ENCODE data around the gene PLVAP. TPM values are rescaled to one million over a fixed set of nuclear protein-coding genes. Genes with fewer than 3 reads are reported as not detected.

PLVAP gene
- total RNA-seq, 4 donors from 2014 or later = 10.5 to 62.7 (median 18.7) TPM

- TF ChIP-seq, protein P1, sequence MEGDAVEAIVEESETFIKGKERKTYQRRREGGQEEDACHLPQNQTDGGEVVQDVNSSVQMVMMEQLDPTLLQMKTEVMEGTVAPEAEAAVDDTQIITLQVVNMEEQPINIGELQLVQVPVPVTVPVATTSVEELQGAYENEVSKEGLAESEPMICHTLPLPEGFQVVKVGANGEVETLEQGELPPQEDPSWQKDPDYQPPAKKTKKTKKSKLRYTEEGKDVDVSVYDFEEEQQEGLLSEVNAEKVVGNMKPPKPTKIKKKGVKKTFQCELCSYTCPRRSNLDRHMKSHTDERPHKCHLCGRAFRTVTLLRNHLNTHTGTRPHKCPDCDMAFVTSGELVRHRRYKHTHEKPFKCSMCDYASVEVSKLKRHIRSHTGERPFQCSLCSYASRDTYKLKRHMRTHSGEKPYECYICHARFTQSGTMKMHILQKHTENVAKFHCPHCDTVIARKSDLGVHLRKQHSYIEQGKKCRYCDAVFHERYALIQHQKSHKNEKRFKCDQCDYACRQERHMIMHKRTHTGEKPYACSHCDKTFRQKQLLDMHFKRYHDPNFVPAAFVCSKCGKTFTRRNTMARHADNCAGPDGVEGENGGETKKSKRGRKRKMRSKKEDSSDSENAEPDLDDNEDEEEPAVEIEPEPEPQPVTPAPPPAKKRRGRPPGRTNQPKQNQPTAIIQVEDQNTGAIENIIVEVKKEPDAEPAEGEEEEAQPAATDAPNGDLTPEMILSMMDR (IDR thresholded peaks at IDR 0.05) = no peak
- TF ChIP-seq POLR2A (IDR thresholded peaks at IDR 0.05) = no peak
- no peaks in the 10 kb centered on the region for H3K27me3 ChIP-seq
- peaks cover 0 to 47% (median 14%) of the 10 kb centered on the region in 4 donors for H3K4me1 ChIP-seq
- peak overlapping the region; percentile 78 to 94 (median 87) for H3K4me3 ChIP-seq
- peaks cover 0 to 27% (median 0%) of the 10 kb centered on the region in 3 donors for H3K36me3 ChIP-seq
- H3K9me3 ChIP-seq = no peaks in the 10 kb centered on the region
- no peak for DNase-seq
- H3K27ac ChIP-seq = peak overlapping the region; percentile 78 to 88 (median 80)
These were observed 67.1 kb downstream of the PLVAP start for GRCh38 chr19:17309965-17310461.

- H3K4me1 ChIP-seq = peaks cover 0 to 53% (median 15%) of the 10 kb centered on the region in 4 donors
- peak within 1 kb of the TSS; percentile 78 to 88 (median 80) for H3K27ac ChIP-seq
These were observed 67.8 kb downstream of the PLVAP start, which contains the start of gene DDA1 for GRCh38 chr19:17309198-17309964. Gene DDA1, plus strand, starts transcription at chr19:17309563. Its CDS starts 92 bp downstream, at chr19:17309655.

GRCh38 chr19:17307876-17308377, 69.2 kb downstream of the PLVAP start:
- H3K9me3 ChIP-seq = no peaks in the 10 kb centered on the region
- H3K27ac ChIP-seq = no peak overlapping the region
- H3K36me3 ChIP-seq = peaks cover 0 to 13% (median 0%) of the 10 kb centered on the region in 3 donors
- H3K27me3 ChIP-seq = no peaks in the 10 kb centered on the region
- peaks cover 0 to 65% (median 17%) of the 10 kb centered on the region in 4 donors for H3K4me1 ChIP-seq
- no peak for TF ChIP-seq POLR2A (IDR thresholded peaks at IDR 0.05)
- TF ChIP-seq, protein P1 (IDR thresholded peaks at IDR 0.05) = no peak
- no peak for DNase-seq
- no peak overlapping the region for H3K4me3 ChIP-seq

More at GRCh38 chr19:17309198-17309964, 67.8 kb downstream of the PLVAP start, which contains the start of gene DDA1:
- DNase-seq = peak; percentile 97 to 100 (median 100)
- Histone ChIP-seq H3K4me3 (peak within 1 kb of the TSS; percentile 78 to 94 (median 87)), H3K27me3 (no peaks in the 10 kb centered on the region), H3K9me3 (no peaks in the 10 kb centered on the region), H3K36me3 (peaks cover 0 to 22% (median 0%) of the 10 kb centered on the region in 3 donors)
- peak; percentile 56 to 86 for TF ChIP-seq POLR2A (IDR thresholded peaks at IDR 0.05)
- TF ChIP-seq, protein P1 (IDR thresholded peaks at IDR 0.05) = no peak

GRCh38 chr19:17306285-17306714, 70.8 kb downstream of the PLVAP start:
- Histone ChIP-seq H3K9me3 (no peaks in the 10 kb centered on the region), H3K36me3 (no peaks in the 10 kb centered on the region), H3K4me1 (peaks cover 0 to 62% (median 16%) of the 10 kb centered on the region in 4 donors), H3K4me3 (peak overlapping the region; percentile 53 to 86 (median 74)), H3K27me3 (no peaks in the 10 kb centered on the region), H3K27ac (peak overlapping the region; percentile 81 to 96 (median 93))
- TF ChIP-seq POLR2A (IDR thresholded peaks at IDR 0.05) = no peak
- TF ChIP-seq, protein P1 (IDR thresholded peaks at IDR 0.05) = no peak
- DNase-seq = no peak

- peaks cover 0 to 5% (median 0%) of the 10 kb centered on the region in 3 donors for H3K36me3 ChIP-seq
- H3K4me1 ChIP-seq = peaks cover 0 to 56% (median 13%) of the 10 kb centered on the region in 4 donors
- TF ChIP-seq POLR2A (IDR thresholded peaks at IDR 0.05) = peak; percentile 44 to 94
- TF ChIP-seq, protein P1 (IDR thresholded peaks at IDR 0.05) = peak; percentile 72 to 98 (median 88)
- peak within 1 kb of the TSS; percentile 53 to 86 (median 74) for H3K4me3 ChIP-seq
- peak; percentile 97 to 99 (median 98) for DNase-seq
- peak within 1 kb of the TSS; percentile 81 to 96 (median 93) for H3K27ac ChIP-seq
- H3K27me3 ChIP-seq = no peaks in the 10 kb centered on the region
- no peaks in the 10 kb centered on the region for H3K9me3 ChIP-seq
These were observed 71.4 kb downstream of the PLVAP start, which contains the start of gene MRPL34 for GRCh38 chr19:17305517-17306284. Gene MRPL34, plus strand, starts transcription at chr19:17305872. Its CDS starts 21 bp downstream, at chr19:17305893.

Measured in Peyer's patch (tissue), 4 donors.